AG04450 (cell line): Measurements from ENCODE around the gene ADIG. TPM values are rescaled to one million over a fixed set of nuclear protein-coding genes. Genes with fewer than 3 reads are reported as not detected.
"Not testable (repeated sequence)": the region's sequence is repeated elsewhere in the genome, so short reads cannot be mapped to it uniquely, and the experiment has no call there.

ENCODE experiments used
- CTCF ChIA-PET: fragments of 300-600, 350-600 bp; formaldehyde crosslinking; extraction: SDS; loops from one replicate; lab custom pipeline; 2022; ENCODE audit warnings: antibody characterized with exemption, inconsistent platforms; lab: Charles Lee
- POLR2A ChIA-PET: fragments of 350-600 bp; formaldehyde crosslinking; extraction: SDS; loops from one replicate; lab custom pipeline; 2021; ENCODE audit warnings: antibody characterized with exemption, inconsistent platforms; lab: Yijun Ruan, JAX
- DNase-seq: peaks from one replicate; pipeline ENCODE4 v3.0.0-alpha.2; 2011; ENCODE audit warnings: low read depth, low spot score
- H3K27ac ChIP-seq: one replicate; pipeline ENCODE4 v1.5.1; 2012; ENCODE audit warnings: low read depth, low read length, control low read depth
- H3K27me3 ChIP-seq: one replicate; pipeline ENCODE4 v1.6.0; 2012; ENCODE audit warnings: low read length; ENCODE audit not compliant: control insufficient read depth, insufficient read depth
- H3K4me3 ChIP-seq: 2 replicates; pipeline ENCODE4 v1.5.1; 2011; ENCODE audit warnings: mild to moderate bottlenecking, low read depth, low read length, control low read depth
- H3K9me3 ChIP-seq: 2 replicates; pipeline ENCODE4 v1.5.1; 2012; ENCODE audit warnings: low read length; ENCODE audit not compliant: control insufficient read depth, insufficient read depth
- CTCF ChIP-seq: IDR thresholded peaks from 2 replicates; pipeline ENCODE4 v1.5.1; 2011; ENCODE audit warnings: low read depth, low read length, control low read depth, inconsistent platforms
- polyA plus RNA-seq: library from polyadenylated mRNA; depleted of rRNA; stranded (reverse); fragments of >200 nt; gene quantifications from 2 replicates; pipeline ENCODE4 v1.2.3, GENCODE V29; 2011

The ADIG gene
- polyA plus RNA-seq, 1 experiment = not detected

- ChIA-PET POLR2A (no interaction called here), CTCF (no interaction called here)
- Histone ChIP-seq H3K27me3 (peaks cover 12% of the 10 kb centered on the region), H3K9me3 (no peaks in the 10 kb centered on the region), H3K27ac (no peak overlapping the region), H3K4me3 (no peak overlapping the region)
- TF ChIP-seq CTCF = no peak
- DNase-seq = no peak
Observed at GRCh38 chr20:38589351-38589750, 8.4 kb downstream of the ADIG start.

GRCh38 chr20:38589967-38590675, 9.1 kb downstream of the ADIG start:
- DNase-seq = no peak
- ChIA-PET POLR2A (no interaction called here), CTCF (no interaction called here)
- Histone ChIP-seq H3K4me3 (no peak overlapping the region), H3K27ac (no peak overlapping the region), H3K27me3 (peaks cover 10% of the 10 kb centered on the region), H3K9me3 (no peaks in the 10 kb centered on the region)
- TF ChIP-seq CTCF = no peak

- no peak for TF ChIP-seq CTCF
- CTCF ChIA-PET = no interaction called here
- Histone ChIP-seq H3K27me3 (peaks cover 7% of the 10 kb centered on the region), H3K4me3 (no peak overlapping the region), H3K9me3 (no peaks in the 10 kb centered on the region), H3K27ac (no peak overlapping the region)
- no peak for DNase-seq
- POLR2A ChIA-PET = no interaction called here
Observed at GRCh38 chr20:38590676-38591473, 9.9 kb downstream of the ADIG start.

- POLR2A ChIA-PET = no interaction called here
- CTCF ChIA-PET = no interaction called here
- DNase-seq = no peak
- Histone ChIP-seq H3K4me3 (no peak overlapping the region), H3K9me3 (no peaks in the 10 kb centered on the region), H3K27ac (no peak overlapping the region), H3K27me3 (peaks cover 3% of the 10 kb centered on the region)
- no peak for TF ChIP-seq CTCF
Observed at GRCh38 chr20:38591474-38592410, 10.7 kb downstream of the ADIG start.

- H3K9me3 ChIP-seq, POLR2A ChIA-PET, H3K27ac ChIP-seq, DNase-seq, H3K4me3 ChIP-seq, H3K27me3 ChIP-seq, CTCF ChIA-PET: not testable (repeated sequence)
Observed at GRCh38 chr20:38592411-38592790, 11.4 kb downstream of the ADIG start.

- H3K4me3 ChIP-seq, CTCF ChIA-PET: not testable (repeated sequence)
Observed at GRCh38 chr20:38594281-38594680, 13.3 kb downstream of the ADIG start.

GRCh38 chr20:38595886-38596285, 14.9 kb downstream of the ADIG start:
- H3K9me3 ChIP-seq, CTCF ChIA-PET, H3K4me3 ChIP-seq, H3K27ac ChIP-seq, DNase-seq, POLR2A ChIA-PET: not testable (repeated sequence)
- H3K27me3 ChIP-seq = peaks cover 19% of the 10 kb centered on the region

More at GRCh38 chr20:38594281-38594680, 13.3 kb downstream of the ADIG start:
- DNase-seq, H3K27me3 ChIP-seq, POLR2A ChIA-PET, H3K27ac ChIP-seq, H3K9me3 ChIP-seq: not testable (repeated sequence)
